TTC549 (cell line): ENCODE measurements around the gene WFIKKN1.

Experiments used
- FAIRE-seq: peaks from 2 replicates; lab custom pipeline; 2012; peaks lifted over from hg19 to GRCh38; lab: Jason Lieb, UNC

Gene WFIKKN1, protein sequence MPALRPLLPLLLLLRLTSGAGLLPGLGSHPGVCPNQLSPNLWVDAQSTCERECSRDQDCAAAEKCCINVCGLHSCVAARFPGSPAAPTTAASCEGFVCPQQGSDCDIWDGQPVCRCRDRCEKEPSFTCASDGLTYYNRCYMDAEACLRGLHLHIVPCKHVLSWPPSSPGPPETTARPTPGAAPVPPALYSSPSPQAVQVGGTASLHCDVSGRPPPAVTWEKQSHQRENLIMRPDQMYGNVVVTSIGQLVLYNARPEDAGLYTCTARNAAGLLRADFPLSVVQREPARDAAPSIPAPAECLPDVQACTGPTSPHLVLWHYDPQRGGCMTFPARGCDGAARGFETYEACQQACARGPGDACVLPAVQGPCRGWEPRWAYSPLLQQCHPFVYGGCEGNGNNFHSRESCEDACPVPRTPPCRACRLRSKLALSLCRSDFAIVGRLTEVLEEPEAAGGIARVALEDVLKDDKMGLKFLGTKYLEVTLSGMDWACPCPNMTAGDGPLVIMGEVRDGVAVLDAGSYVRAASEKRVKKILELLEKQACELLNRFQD

DNA sequence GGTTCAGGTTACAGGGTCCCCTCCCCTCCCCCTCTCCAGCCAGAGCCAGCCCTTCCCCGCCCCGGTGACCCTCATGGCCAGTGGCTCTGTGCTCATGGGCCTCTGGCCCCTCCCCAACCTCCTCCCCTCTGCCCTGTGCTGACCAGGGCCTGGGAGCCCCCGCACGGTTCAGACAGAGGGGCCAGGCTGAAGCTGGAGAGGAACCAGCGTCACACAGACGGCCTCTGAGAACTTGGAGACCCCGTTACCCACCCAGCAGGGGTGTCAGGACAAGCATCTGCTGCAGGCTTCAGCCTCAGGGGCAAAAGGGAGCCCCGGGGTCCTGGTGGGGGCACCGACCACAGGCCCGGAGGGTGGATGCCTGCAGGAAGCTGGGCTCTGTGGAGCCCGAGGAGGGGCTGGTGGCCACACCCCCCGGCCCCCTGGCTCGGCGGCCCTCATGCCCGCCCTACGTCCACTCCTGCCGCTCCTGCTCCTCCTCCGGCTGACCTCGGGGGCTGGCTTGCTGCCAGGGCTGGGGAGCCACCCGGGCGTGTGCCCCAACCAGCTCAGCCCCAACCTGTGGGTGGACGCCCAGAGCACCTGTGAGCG is at the start of gene WFIKKN1:
Gene WFIKKN1 (plus strand): TSS at position 171 of the 591 bp plus-strand sequence. CDS start 269 bp downstream, at position 440.
- FAIRE-seq = no peak

- FAIRE-seq = no peak
Observed at GRCh38 chr16:582218-582613, 48.6 kb upstream of the WFIKKN1 start.

- no peak for FAIRE-seq
Observed at GRCh38 chr16:582614-583331, 48.0 kb upstream of the WFIKKN1 start.

- no peak for FAIRE-seq
Observed at GRCh38 chr16:583470-583814, 47.3 kb upstream of the WFIKKN1 start.

DNA sequence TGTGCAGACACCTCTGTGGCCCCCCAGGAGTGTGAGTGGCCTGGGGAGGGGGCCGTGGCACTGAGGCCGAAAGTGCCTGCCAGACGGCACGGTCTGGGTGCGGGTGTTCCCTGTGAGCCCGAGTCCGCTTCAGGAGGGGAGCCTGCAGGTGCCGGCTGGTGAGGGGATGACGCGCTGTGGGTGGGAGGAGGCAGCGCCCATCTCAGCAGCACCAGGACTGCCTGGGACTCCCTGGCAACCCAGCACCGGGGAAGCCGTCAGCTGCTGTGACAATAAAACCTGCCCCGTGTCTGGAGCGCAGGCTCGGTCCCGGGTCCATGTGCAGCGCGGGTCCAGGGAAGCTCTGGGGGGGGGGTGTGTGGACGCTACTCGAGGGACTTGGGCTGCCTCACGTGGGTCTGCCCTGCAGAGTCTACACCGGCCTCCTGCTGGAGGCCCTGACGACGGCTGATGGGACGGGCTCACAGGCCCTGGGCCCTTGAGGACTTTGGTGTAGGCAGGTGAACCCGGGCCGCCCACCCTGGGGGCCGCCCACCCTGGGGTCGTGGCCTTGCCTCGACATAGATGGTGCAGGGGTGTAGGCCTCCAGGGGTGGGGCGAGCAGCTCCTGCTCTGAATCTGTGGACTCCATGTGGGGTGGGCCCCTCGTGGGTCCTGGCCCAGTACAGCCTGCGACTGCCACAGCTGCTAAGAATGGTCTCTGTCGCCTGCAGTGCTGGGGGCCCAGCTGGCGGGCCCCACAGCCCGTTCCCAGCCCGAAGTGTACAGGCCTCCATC is 46.8 kb upstream of the WFIKKN1 start:
- FAIRE-seq = no peak

- no peak for FAIRE-seq
Observed at GRCh38 chr16:585351-585750, 45.4 kb upstream of the WFIKKN1 start.

DNA sequence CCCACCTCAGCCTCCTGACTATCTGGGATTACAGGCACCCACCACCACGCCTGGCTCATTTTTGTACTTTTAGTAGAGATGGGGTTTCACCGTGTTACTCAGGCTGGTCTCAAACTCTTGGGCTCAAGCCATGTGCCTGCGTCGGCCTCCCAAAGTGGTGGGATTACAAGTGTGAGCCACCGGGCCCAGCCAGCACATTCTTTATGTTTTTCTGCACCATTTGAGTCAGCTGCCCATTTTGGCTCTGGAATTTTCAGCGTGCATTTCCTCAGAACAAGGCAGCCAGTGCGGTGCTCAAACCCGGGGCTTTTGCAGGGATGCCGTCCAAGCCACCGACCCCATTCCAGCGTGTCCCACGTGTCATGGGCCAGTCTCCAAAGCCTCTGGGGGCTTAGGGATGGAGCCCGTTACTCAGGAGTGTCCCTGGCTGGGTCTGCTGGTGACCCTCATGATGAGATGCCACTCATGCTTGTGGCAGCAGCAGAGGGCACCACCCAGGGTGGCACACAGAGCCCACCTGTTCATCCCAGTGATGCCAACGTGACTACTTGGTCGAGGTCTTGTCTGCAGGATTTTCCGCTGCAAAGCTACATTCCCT is 44.6 kb upstream of the WFIKKN1 start:
- FAIRE-seq = no peak

- FAIRE-seq = no peak
Observed at GRCh38 chr16:586645-587590, 43.9 kb upstream of the WFIKKN1 start.

GRCh38 chr16:588639-588888 is 42.2 kb upstream of the WFIKKN1 start:
- FAIRE-seq = no peak

DNA sequence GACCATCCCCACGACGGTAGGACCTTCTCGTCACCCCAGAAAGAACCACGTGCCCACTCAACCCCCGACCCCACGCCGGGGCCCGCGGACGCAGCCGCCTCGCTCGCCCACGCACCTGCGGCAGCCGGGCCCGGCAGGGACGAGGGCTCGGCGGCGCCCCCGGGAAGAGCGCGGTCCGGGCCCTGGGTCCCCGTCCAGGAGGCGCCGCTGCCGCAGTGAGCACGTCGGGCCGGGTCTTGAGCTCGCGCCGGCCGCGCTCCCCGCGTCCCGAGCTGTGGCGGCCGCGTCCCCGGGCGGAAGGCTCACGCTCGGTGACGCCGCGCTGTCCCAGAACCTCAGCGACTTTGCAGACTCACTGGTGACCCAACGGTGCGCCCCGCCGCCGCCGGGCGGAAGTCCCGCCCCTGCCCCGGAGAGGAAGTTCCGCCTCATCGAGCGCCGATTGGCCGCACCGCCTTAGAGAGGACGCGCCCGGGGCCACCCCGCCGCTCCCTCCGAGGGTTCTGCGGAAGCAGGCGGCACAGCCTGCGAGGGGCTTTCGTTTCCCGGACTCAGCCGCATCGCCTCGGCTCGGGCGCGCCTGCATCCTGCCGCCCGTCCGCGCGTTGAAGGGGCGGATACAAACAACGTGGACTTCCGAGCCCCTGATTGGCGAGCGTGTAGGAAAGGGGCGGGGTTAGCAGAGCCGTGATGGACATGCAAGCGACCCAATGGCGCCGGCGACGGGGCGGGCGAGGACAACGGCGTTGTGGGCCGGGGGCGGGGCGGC is 41.7 kb upstream of the WFIKKN1 start:
- no peak for FAIRE-seq

GRCh38 chr16:589658-590187 is 41.1 kb upstream of the WFIKKN1 start, which contains the start of gene RAB40C:
TSS of gene RAB40C (plus strand) at chr16:590066. CDS start at chr16:590292, 226 bp downstream.
- no peak for FAIRE-seq

DNA sequence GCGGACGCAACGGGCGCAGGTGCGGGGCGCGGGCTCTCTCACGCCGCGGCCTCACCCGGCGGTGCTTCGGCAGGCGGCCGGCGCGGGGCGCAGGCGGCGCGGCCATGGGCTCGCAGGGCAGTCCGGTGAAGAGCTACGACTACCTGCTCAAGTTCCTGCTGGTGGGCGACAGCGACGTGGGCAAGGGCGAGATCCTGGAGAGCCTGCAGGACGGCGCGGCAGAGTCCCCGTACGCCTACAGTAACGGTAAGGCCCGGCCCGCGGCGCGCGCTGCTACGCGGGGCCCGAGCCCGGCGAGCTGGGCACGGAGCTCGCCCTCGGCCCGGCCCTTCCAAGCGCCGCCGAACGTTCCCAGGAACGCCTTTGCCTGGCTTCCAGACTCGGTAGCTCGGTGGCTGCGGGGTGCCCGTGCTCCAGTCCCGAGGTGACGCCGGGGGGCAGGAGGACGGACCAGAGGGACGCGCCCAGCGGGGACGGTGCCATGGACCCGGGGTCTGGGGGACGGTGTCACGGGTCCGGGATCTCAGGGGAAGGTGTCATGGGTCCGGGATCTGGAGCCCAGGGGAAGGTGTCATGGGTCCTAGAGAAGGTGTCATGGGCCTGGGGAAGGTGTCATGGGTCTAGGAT is 40.5 kb upstream of the WFIKKN1 start:
- FAIRE-seq = no peak

DNA sequence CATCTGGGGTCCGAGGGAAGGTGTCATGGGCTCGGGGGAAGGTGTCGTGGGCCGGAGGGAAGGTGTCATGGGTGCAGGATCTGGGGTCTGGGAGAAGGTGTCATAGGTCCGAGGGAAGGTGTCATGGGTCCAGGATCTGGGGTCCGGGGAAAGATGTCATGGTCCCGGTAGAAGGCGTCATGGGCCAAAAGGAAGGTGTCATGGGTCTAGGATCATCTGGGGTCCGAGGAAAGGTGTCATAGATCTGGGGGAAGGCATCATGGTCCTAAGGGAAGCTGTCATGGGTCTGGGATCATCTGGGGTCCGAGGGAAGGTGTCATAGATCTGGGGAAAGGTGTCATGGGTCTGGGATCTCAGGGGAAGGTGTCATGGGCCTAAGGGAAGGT is 40.0 kb upstream of the WFIKKN1 start:
- FAIRE-seq = no peak

DNA sequence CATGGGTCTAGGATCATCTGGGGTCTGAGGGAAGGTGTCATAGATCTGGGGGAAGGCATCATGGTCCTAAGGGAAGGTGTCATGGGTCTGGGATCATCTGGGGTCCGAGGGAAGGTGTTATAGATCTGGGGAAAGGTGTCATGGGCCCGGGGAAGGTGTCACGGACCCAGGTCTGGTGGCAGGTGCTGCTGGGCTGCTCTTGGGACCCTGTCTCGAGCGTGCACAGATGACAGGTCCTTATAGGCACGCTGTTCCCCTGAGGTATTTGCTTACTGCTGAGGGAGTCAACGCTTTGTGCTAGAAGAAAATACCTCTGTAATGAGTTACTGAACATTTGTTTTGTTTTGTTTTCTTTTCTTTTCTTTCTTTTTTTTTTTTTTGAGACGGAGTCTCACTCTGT is 39.6 kb upstream of the WFIKKN1 start:
- FAIRE-seq = no peak

- no peak for FAIRE-seq
Observed at GRCh38 chr16:591892-592517, 38.8 kb upstream of the WFIKKN1 start.

GRCh38 chr16:592518-593306 is 38.1 kb upstream of the WFIKKN1 start:
- no peak for FAIRE-seq

GRCh38 chr16:593406-593805 is 37.4 kb upstream of the WFIKKN1 start:
- no peak for FAIRE-seq

DNA sequence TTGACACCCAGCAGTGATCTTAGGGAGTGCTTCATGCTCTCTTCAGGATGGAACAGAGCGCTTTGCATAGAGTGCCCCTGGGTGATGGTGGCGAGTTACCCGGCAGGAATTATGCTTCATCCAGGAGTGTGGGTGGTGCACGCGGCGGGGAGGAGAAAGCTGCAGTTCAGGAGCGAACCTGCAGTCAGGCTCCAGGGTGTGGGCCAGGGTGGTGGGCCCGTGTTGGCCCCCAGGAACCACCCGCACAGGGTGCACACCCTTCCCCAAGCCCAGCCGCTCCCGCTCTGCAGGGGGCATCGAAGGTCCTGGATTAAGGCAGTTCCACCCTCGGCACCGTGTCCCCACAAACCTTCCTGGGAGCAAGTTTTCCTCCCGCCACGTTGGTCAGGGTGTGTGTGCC is 37.0 kb upstream of the WFIKKN1 start:
- FAIRE-seq = no peak
